ENCODE results near the gene OMA1. TPM values are rescaled to one million over a fixed set of nuclear protein-coding genes. Genes with fewer than 3 reads are reported as not detected.

Gene OMA1
- total and polyA plus RNA-seq, 2 donors (not counting 1 experiment from before 2014, with no cell fraction given), result 14.6 to 47.1 TPM

DNA sequence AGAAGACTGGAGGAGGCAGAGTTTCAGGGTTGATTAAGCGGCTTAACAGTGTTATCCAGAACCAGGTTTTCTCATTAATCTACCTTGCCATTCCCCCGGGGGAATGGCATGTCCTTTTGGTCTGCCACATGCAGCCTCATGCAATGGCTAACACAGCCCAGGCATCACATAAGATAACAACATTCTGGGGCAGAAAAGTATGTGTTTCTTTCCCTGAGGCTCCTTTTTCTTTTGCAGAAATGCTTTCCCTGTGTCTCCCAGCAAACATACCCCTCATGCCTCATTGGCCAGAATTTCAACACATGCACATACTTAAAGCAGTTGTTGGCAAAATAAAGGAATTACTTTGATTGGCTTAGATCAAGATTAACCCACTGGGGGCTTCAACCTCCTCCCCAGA is 98.6 kb downstream of the OMA1 start:
- Histone ChIP-seq H3K4me2 (ENCODE audit: extremely low read depth, insufficient read depth, low read length) (no peak overlapping the region), H3K4me3 (replicated peaks in 1 of 4; ENCODE audit: control extremely low read depth in 1 of 4, insufficient read depth in 1 of 4, low read depth in 3 of 4, low read length in 4 of 4) (no peak overlapping the region), H3K79me2 (ENCODE audit: control insufficient read depth, insufficient read depth, low read length) (no peaks in the 10 kb centered on the region), H4K20me1 (ENCODE audit: control insufficient read depth, extremely low read depth, insufficient read depth, low read length) (no peaks in the 10 kb centered on the region), H3K27me3 (ENCODE audit: control insufficient read depth, insufficient read depth, low read length) (no peaks in the 10 kb centered on the region), H3K9me3 (ENCODE audit: control insufficient read depth, insufficient read depth, low read depth, low read length) (no peaks in the 10 kb centered on the region), H3K4me1 (ENCODE audit: control insufficient read depth, extremely low read depth, insufficient read depth, low read length) (no peaks in the 10 kb centered on the region), H3K27ac (ENCODE audit: insufficient read depth, low read length) (no peak overlapping the region), H3K9ac (ENCODE audit: insufficient read depth, low read length) (no peak overlapping the region), H2AFZ (ENCODE audit: low read length) (no peak overlapping the region), H3K36me3 (ENCODE audit: control insufficient read depth, insufficient read depth, low read length) (no peaks in the 10 kb centered on the region)
- DNase-seq (ENCODE audit: low read depth in 2 of 2), result peak; percentile 11 to 52
- TF ChIP-seq EZH2 (IDR thresholded peaks at IDR 0.05; ENCODE audit: low read length, missing control alignments), result no peak
- TF ChIP-seq, protein P1, sequence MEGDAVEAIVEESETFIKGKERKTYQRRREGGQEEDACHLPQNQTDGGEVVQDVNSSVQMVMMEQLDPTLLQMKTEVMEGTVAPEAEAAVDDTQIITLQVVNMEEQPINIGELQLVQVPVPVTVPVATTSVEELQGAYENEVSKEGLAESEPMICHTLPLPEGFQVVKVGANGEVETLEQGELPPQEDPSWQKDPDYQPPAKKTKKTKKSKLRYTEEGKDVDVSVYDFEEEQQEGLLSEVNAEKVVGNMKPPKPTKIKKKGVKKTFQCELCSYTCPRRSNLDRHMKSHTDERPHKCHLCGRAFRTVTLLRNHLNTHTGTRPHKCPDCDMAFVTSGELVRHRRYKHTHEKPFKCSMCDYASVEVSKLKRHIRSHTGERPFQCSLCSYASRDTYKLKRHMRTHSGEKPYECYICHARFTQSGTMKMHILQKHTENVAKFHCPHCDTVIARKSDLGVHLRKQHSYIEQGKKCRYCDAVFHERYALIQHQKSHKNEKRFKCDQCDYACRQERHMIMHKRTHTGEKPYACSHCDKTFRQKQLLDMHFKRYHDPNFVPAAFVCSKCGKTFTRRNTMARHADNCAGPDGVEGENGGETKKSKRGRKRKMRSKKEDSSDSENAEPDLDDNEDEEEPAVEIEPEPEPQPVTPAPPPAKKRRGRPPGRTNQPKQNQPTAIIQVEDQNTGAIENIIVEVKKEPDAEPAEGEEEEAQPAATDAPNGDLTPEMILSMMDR (conservative IDR thresholded peaks at IDR 0.05 in 1 of 2, IDR thresholded peaks at IDR 0.05 in 1 of 2; ENCODE audit: low read depth in 1 of 2, low read length in 2 of 2), result no peak

DNA sequence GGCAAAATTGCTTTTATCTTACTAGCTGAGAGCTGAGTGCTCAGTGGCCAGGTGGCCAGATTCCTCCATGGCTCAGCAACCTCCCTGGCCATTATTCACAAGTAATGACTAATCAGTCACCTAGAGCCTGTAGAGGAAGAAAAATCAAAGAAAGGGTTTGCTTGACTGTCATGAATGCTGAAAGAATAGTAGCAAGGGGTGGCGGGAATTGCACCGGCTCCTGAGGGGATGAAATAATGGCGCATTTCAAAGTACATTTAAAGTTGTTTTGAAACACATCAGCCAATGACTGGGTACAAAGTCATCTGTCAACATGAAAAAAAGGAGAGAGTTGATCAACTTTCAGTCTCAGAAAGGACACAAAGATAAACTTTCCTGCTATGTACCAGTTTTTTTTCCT is 99.5 kb downstream of the OMA1 start:
- H3K79me2 ChIP-seq (ENCODE audit: control insufficient read depth, insufficient read depth, low read length), result no peaks in the 10 kb centered on the region
- no peak overlapping the region for H3K4me3 ChIP-seq (replicated peaks in 1 of 4; ENCODE audit: control extremely low read depth in 1 of 4, insufficient read depth in 1 of 4, low read depth in 3 of 4, low read length in 4 of 4)
- H3K9ac ChIP-seq (ENCODE audit: insufficient read depth, low read length), result no peak overlapping the region
- H3K9me3 ChIP-seq (ENCODE audit: control insufficient read depth, insufficient read depth, low read depth, low read length), result no peaks in the 10 kb centered on the region
- no peaks in the 10 kb centered on the region for H3K4me1 ChIP-seq (ENCODE audit: control insufficient read depth, extremely low read depth, insufficient read depth, low read length)
- H4K20me1 ChIP-seq (ENCODE audit: control insufficient read depth, extremely low read depth, insufficient read depth, low read length), result no peaks in the 10 kb centered on the region
- H2AFZ ChIP-seq (ENCODE audit: low read length), result no peak overlapping the region
- no peak overlapping the region for H3K4me2 ChIP-seq (ENCODE audit: extremely low read depth, insufficient read depth, low read length)
- H3K27ac ChIP-seq (ENCODE audit: insufficient read depth, low read length), result no peak overlapping the region
- DNase-seq (ENCODE audit: low read depth in 2 of 2), result no peak
- H3K27me3 ChIP-seq (ENCODE audit: control insufficient read depth, insufficient read depth, low read length), result no peaks in the 10 kb centered on the region
- TF ChIP-seq, protein P1 (conservative IDR thresholded peaks at IDR 0.05 in 1 of 2, IDR thresholded peaks at IDR 0.05 in 1 of 2; ENCODE audit: low read depth in 1 of 2, low read length in 2 of 2), result no peak
- TF ChIP-seq EZH2 (IDR thresholded peaks at IDR 0.05; ENCODE audit: low read length, missing control alignments), result no peak
- no peaks in the 10 kb centered on the region for H3K36me3 ChIP-seq (ENCODE audit: control insufficient read depth, insufficient read depth, low read length)

DNA sequence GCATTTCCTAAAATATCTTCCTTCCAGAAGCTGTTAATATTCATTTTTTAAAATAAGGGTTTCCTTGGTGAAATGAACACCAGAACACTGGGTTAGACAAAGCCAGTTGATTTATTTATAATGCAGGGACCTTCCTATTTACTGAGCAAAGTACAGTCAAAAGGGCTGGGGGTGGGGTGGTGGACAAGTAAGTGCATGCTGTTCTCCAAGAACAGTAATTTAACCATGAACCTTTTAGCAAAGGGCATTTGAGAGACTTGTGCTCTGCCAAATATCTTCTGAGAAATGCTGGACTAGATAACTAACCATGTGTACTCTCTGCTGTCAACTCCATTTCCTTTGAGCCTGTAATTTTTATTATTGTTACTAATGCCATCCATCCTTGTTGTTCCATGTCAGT is 100.2 kb downstream of the OMA1 start:
- Histone ChIP-seq H3K36me3 (ENCODE audit: control insufficient read depth, insufficient read depth, low read length) (no peaks in the 10 kb centered on the region), H3K79me2 (ENCODE audit: control insufficient read depth, insufficient read depth, low read length) (no peaks in the 10 kb centered on the region), H3K9me3 (ENCODE audit: control insufficient read depth, insufficient read depth, low read depth, low read length) (no peaks in the 10 kb centered on the region), H2AFZ (ENCODE audit: low read length) (no peak overlapping the region), H3K27ac (ENCODE audit: insufficient read depth, low read length) (no peak overlapping the region), H3K9ac (ENCODE audit: insufficient read depth, low read length) (no peak overlapping the region), H3K27me3 (ENCODE audit: control insufficient read depth, insufficient read depth, low read length) (no peaks in the 10 kb centered on the region), H4K20me1 (ENCODE audit: control insufficient read depth, extremely low read depth, insufficient read depth, low read length) (no peaks in the 10 kb centered on the region), H3K4me3 (replicated peaks in 1 of 4; ENCODE audit: control extremely low read depth in 1 of 4, insufficient read depth in 1 of 4, low read depth in 3 of 4, low read length in 4 of 4) (no peak overlapping the region), H3K4me1 (ENCODE audit: control insufficient read depth, extremely low read depth, insufficient read depth, low read length) (no peaks in the 10 kb centered on the region), H3K4me2 (ENCODE audit: extremely low read depth, insufficient read depth, low read length) (no peak overlapping the region)
- TF ChIP-seq, protein P1 (conservative IDR thresholded peaks at IDR 0.05 in 1 of 2, IDR thresholded peaks at IDR 0.05 in 1 of 2; ENCODE audit: low read depth in 1 of 2, low read length in 2 of 2), result no peak
- no peak for TF ChIP-seq EZH2 (IDR thresholded peaks at IDR 0.05; ENCODE audit: low read length, missing control alignments)
- no peak for DNase-seq (ENCODE audit: low read depth in 2 of 2)
